T-helper 9 cell (primary cell): ENCODE results near the gene SLC35D1.
A peak's percentile ranks its signal among the peaks of the same experiment; 100 is the strongest.
"Not testable (repeated sequence)": the region's sequence is repeated elsewhere in the genome, so short reads cannot be mapped to it uniquely, and the experiment has no call there.

ENCODE experiments used
- DNase-seq: peaks from one replicate; pipeline ENCODE4 v3.0.0-alpha.2; 2020

The SLC35D1 gene

GRCh38 chr1:66982561-66983260, 71.2 kb downstream of the SLC35D1 start:
- no peak for DNase-seq

- peak; percentile 10 for DNase-seq
Observed at GRCh38 chr1:66981679-66982078, 72.3 kb downstream of the SLC35D1 start.

- DNase-seq: no peak
Observed at GRCh38 chr1:66980745-66981367, 73.1 kb downstream of the SLC35D1 start.

- not testable (repeated sequence) for DNase-seq
Observed at GRCh38 chr1:66979621-66980020, 74.3 kb downstream of the SLC35D1 start.

- DNase-seq: no peak
Observed at GRCh38 chr1:66978201-66978600, 75.7 kb downstream of the SLC35D1 start.

GRCh38 chr1:66968574-66968973, 85.4 kb downstream of the SLC35D1 start:
- no peak for DNase-seq

GRCh38 chr1:66966188-66966873, 87.6 kb downstream of the SLC35D1 start:
- DNase-seq: not testable (repeated sequence)

GRCh38 chr1:66957938-66958337, 96.0 kb downstream of the SLC35D1 start:
- DNase-seq: no peak

- no peak for DNase-seq
Observed at GRCh38 chr1:66954208-66954607, 99.7 kb downstream of the SLC35D1 start.

GRCh38 chr1:66951513-66951912, 102.4 kb downstream of the SLC35D1 start:
- DNase-seq: no peak
